G401.6 (cell line): ENCODE results near the gene NSUN5.
"Not testable (repeated sequence)": the region's sequence is repeated elsewhere in the genome, so short reads cannot be mapped to it uniquely, and the experiment has no call there.

Experiments
- FAIRE-seq: peaks from 2 replicates; lab custom pipeline; 2012; peaks lifted over from hg19 to GRCh38; lab: Jason Lieb, UNC

Gene NSUN5

DNA sequence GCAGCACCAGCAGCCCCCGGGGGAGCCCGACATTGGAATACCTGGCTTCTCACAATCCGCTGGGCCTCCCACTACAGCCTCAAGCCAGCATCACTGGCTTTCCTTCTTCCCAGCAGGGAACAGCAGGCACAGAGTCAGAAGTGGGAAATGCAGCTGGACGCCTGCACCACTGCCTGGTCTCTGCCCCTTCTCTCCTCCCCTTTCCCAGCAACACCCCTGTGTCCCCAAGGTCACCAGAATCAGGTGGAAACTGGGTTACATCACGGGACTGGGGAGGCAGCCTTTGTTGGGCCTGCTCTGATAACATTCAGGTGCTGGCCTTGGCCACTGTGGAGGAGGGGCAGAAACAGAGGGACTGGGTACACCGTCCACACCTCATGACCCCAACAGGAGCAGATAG lies 16.8 kb upstream of the NSUN5 start:
- not testable (repeated sequence) for FAIRE-seq

DNA sequence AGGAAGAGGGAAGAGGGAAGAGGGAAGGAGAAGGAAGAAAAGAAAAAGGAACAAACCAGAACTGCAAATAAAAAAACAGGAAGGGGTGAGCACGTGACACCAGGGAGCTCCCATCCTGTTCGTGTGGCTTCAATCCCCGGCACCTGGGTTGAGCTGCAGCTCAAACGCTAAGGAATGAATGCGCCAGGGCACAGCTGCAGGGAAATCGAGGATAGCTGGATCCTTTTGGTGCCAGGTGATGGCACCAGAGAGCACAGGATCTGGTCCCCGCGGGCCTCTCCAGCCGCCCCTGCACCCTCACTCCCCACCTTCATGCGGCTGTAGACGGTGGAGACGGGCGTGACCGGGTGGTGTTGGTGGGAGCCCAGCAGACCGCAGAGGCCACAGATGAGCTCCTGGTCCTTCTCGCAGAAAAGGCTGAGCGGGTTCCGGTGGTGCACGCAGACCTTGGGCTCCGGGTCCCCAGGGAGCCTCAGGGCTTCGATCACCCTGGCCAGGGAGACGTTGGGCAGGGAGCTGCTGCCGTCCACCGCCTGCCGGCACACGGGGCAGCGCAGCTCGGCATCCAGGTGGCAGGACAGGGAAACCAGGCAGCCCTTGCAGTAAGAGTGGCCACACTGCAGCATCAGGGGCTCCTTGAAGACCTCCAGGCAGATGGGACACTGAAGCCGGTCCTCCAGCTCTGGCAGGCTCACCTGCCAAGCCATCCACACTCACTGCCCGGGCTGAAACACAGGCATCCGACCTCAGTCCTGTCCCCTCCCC lies 15.6 kb upstream of the NSUN5 start:
- not testable (repeated sequence) for FAIRE-seq

DNA sequence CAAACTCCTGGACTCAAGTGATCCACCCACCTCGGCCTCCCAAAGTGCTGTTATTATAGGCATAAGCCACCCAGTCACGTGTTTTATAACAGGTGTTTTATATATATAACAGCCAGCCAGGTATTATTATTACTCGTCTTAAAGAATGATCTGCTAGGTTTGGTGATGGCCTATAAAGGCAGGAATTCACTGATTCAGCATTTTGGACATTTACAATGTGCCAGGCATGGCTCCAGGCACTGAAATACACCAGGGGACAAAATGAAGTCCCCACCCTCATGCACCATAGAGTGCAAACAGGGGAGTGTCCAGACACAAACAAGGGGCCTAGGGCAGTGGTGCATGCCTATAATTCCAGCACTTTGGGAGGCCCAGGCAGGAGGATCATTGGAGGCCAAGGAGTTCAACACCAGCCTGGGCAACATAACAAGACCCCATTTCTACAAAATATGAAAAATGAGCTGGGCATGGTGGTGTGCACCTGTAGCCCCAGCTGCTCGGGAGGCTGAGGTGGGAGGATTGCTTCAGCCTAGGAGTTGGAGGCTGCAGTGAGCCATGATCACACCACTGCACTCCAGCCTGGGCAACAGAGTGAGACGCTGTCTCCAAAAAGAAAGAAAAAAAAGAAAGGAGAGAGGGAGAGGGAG lies 14.9 kb upstream of the NSUN5 start:
- FAIRE-seq, result not testable (repeated sequence)

DNA sequence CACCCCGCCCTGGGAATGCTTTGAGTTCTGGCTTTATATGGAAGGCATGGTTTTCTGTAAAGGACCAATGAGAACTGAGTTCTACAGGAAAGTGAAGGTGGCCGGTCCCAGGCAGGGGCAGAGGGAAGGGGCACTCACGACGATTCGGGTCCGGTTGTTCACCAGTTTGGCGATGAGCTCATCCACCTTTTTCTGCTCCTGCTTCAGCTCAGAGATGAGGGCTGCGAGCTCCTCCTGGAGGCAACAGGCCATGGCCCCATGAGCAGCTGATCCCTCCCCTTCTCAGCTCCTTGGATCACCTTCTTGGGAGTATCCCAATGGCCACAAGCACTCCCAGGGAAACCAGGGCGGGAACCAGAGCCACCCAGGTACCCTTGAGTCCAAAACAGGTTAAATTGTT lies 11.4 kb upstream of the NSUN5 start:
- FAIRE-seq, result not testable (repeated sequence)

DNA sequence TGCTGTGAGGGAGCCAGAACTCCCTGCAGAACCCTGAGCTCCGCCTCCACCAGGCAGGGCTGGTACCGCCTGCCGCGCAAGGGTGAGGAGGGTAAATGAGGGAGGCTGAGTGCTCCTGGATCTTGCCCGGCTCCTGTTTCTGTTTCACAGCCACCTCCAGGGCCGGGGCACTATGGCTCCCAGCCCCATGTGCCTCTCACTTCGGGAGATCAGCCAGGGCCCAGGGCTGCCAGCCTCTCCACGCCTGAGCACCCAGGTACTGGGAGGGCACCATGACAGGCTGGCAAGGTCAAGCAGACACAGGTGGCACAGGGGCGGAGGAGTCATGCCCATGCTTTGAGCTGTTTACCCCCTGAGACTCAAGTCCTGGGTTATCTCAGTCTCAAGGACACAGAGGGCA lies 10.9 kb upstream of the NSUN5 start:
- FAIRE-seq, result not testable (repeated sequence)

DNA sequence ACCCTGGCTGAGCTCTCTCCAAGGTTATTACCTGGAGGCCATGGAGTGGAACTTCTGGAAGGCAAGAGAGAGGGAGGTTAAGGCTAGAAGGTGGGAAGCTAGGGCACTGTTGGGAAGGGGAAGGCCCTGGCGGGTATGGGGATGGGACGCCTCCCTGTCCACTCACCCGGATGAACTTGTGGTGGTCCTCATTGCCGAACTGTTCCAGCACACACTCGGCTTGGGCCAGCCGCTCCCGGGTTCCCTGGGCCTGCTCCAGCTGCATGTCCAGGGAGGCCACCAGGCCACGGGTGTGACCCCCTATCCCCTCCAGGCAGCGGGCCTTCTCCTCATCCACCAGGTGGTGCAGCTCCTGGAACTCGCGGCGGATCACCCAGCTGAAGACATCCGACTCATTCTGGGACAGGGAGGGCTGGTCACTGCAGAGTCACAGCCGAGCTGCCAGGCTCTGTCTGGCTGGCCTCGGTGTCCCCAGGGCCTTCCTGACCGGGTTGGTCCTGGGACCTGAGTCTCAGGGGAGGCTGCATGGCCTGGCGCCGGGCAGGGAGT lies 10.1 kb upstream of the NSUN5 start:
- FAIRE-seq, result not testable (repeated sequence)

DNA sequence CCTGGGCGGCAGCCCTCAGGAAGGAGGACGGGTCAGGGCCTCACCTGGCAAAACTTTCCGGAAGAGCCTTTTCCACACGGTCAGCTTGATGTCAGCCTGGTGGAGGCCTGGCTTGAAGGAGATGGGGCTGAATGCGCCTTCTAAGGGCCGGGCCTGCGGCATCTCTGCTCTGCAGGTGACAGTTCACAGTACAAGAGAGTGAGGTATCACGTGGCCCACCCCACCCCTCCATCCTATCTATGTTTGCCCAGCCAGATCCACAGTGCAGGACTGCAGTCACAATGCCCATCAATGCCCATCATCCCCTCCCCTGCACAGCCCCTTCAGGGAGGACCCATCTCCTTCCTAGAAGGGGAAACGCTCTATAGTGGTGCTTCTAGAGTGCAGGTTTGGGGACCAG lies 7.9 kb upstream of the NSUN5 start:
- no peak for FAIRE-seq

DNA sequence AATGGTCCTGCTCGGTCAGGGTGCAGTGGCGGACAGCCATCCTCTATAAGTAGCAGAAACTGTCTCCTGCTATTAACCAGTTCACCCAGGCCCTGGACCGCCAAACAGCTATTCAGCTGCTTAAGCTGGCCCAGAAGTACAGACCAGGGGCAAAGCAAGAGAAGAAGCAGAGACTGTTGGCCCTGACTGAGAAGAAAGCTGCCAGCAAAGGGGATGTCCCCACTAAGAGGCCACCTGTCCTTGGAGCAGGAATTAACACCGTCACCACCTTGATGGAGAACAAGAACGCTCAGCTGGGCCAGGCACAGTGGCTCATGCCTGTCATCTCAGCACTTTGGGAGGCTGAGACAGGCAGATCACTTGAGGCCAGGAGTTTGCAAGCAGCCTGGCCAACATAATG lies 5.6 kb upstream of the NSUN5 start:
- FAIRE-seq, result no peak

DNA sequence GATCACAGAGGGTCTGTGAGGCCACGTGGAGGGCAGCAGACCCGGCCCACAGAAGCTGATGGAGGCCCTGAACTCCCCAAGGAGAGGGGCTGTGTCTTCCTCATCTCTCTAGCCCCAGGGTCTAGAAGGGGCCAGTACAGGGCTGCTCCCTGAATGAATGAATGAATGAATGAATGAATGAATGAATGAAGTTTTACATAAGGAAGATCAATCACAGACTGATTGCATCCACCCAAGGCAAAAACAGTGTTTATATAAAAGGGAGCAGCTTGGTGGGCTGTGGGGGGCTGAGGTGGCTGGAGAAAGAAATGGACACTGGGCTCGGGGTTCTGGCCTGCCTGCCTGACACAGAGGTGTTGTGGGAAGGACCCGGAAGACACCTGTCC lies 4.9 kb upstream of the NSUN5 start:
- FAIRE-seq, result no peak

DNA sequence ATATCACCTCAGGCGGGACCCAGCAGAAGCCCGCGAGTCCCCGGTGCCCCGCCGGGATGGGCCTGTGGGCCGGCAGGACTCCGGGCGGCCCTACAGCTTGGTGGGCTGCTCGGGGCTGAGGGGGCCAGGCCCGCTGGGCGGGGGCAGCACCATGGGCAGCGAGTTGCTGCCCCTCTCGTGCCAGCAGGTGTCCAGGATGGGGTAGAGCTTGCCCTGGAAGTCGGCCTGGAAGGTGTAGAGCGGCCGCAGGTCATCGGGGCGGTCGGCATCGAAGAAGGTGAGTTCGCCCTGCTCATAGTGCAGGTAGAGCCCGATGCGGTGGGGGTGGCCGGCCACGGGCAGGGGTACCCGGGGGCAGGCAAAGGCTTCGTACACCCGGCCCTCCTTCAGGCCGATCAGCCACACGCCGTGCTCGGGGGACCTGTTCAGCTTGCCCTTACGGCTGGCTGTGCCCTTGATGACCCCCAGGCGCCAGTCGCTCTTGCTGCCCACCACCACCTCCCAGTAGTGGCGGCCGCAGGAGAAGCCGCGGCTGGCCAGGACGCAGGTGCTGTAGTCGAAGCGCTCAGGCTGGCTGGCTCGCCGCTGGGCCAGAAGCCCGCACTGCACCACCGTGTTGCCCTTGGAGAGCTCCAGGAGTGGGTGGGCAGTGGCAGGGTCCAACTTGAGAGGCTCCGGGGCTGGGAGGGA lies 4.3 kb upstream of the NSUN5 start:
- FAIRE-seq, result no peak

DNA sequence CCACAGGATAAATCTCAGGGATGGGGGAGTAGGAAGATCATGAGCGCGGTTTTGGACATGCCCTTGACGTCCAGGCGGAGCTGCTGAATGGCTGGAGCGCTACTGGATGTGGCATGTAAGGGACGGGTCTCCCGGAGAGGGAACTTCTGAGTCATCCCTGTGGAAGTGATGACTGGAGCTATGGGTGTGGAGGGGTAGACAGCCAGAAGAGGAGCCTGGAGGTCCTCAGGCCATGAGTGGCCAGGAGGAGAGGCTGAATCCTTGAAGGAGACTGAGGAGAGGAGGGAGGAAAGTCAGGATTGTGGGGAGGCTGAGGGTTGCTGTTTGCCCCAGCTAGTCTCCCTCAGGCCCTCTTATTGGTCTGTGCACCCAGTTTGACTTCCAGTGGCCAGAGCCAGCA lies 2.8 kb upstream of the NSUN5 start:
- not testable (repeated sequence) for FAIRE-seq

DNA sequence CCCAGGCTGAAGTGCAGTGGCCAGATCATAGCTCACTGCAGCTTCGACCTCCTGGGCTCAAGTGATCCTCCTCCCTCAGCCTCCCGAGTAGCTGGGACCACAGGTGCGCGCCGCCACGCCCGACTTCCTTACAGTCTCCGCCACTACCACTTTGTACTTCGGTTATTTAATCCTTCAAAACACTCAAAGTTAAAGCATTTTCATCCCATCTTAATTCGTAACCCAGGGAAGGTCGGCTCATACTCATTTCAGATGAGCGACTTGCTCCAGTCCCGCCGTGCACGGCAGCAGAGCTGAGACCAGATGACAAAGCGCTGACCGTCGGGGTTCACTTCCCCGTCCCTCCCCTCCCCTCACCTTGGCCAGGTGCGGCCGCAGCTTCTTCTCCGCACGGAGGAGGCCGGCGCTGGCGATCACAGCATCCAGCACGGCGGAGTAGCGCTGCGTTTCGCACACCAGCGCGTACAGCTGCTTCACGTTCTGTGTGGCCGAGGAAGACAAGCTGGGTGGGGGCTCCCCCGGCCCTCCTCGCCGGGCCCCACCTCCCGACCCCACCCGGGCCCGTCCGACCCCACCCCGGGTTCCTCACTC lies 457 bp downstream of the NSUN5 start:
- FAIRE-seq, result no peak

DNA sequence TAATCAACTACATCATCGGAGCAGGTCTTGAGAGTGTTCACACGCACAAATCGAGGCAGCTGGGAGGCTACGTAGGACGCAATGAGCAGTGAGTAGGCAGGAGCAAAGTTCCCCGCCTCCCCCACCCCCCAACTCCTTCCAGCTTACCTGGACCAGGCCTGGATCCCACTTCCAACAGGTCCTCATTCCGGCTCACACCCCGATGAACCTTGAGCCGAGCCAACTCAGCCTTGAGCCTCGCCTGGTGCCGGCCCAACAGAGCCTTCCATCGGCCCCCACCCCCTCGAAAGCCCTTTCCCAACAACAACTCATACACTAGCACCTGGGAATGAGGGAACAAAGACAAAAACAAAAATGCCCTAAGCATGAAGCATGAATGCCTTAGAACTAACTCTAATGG lies 1.2 kb downstream of the NSUN5 start:
- no peak for FAIRE-seq

DNA sequence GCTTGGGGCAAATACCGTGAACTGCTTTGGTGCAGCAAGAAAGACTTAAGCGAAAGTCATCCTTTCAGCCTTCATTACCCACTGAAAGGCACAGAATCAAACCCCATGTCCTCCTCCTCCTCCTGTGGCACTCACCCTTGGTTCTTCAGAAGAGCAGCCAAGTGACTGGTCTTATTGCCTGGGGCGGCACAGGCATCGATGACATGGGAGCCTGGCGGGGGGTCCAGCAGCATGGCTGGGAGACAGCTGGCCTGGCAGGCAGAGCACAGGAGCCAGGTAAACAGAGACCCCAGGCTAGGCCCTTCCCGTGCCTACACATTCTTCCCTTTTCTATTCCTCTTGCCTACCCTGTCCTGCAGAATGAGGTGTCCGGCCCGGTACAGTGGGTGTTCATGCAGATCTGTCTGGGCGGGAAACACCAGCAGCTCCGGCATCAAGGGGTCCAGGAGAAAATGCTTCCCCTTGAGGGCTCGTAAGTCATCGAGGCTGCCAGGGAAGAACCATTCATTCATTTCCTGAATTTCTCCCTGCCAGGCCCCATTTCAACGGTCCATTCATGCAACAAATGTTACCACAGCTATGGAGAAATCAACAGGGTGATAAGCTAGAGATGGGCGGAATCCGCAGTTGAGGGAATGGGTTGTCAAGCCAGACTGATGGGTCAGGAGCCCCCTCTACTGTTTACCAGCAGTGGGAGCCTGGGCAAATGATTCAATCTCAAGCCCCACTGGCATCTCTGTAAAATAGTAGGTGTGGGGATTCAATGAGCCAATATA lies 3.8 kb downstream of the NSUN5 start:
- not testable (repeated sequence) for FAIRE-seq

DNA sequence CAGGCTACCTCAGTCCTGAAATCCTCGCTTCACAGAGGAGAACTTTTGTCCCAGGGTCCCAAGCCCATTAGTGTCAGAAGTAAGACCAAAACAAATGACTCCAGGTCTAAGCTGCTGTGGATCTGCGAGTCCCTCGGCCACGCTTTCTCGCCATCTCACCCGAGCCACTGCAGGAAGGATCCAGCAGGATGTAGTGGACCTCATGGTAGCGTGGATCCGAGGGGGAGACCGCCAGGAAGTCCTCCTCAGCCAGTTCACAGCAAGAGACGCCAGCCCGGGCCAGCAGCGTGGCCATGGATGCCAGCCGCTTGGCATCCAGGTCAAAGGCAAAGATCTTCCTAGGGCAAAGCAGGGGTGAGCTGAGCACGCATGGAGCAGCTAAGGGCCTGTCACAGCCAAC lies 4.6 kb downstream of the NSUN5 start:
- no peak for FAIRE-seq

DNA sequence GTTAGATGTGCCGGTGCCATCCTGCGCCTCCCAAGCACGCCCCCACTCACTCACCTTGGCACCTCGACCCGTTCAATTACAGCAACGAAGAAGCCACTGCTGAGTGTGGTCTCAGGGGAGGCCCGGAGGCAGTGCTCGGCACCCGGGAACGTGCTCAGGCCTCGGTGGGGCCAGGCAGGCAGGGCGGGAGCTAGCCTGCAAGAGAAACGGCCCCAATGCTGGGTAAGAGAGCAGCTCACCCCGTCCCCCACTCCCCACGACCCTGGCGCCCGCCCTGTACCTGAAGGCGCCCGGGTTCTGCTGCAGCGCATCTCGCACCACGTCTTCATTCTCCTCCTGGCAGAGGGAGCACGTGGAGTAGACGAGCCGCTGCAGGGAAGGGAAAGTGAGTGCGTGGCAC lies 5.1 kb downstream of the NSUN5 start:
- FAIRE-seq, result no peak

DNA sequence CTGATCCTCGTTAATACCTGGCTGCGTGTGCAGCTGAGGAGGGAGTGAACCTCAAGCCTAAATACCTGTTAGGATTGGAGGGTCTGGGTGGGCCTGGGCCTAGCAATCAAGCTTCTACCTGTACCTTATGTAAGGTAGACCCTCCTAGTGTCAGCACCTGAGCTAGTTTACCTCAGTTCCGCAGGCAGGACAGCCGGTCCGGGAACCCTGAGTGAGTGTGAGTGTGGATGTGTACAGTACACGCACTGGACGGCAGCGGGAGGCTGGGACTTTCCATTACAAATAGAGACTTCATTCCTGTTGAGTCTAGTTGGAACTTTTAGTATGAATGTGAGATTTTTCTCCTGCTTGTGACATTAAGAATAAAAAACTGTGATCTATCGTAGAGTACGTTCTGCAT lies 5.8 kb downstream of the NSUN5 start:
- FAIRE-seq, result not testable (repeated sequence)

DNA sequence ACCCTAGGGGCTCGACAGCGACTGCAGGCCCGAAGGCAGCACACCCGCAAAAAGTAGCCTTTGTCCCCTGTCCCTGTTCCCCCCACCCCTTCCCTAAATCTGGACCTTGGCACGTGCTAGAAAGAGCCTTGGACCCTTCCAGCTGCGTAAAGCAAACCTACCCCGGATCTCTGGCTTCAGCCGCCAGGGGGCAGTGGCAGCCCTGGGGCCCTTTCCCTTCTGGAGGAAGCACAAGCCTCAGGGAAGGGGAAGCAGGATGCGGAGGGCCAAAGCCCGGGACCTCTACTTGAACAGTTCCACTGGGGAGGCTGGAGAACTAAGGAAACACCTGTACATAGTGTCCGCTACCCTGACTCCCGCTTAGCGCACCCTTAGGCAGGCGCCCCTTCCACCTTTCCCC lies 7.5 kb downstream of the NSUN5 start:
- not testable (repeated sequence) for FAIRE-seq

DNA sequence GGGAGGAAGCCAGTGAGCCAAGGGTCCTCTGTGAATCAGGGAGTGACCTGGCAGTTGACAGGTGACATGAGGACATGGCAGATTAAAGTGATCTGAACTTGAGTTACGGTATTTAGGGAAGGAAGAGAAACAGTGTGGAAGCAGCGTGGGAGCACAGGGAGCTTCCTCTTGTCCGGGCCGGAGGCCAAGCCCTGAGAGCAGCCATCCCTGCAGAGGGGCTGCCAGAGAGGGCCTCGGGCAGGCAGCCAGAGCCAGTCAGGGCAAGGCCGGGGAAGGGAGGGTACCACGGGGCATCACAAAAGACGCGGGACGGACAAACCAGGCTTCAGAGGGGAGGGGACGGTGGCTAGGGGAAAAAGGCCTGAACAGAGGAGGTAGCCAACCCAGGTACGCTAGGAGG lies 8.8 kb downstream of the NSUN5 start:
- FAIRE-seq, result not testable (repeated sequence)

DNA sequence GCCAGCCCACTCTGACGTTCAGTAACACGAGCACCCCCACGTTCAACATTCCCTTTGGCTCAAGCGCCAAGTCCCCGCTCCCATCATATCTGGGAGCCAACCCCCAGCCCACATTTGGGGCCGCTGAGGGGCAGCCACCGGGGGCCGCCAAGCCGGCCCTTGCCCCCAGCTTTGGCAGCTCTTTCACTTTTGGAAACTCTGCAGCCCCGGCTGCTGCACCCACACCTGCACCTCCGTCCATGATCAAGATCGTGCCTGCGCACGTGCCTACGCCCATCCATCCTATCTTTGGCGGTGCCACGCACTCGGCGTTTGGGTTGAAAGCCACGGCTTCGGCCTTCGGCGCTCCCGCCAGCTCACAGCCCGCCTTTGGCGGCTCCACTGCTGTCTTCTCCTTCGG lies 10.9 kb downstream of the NSUN5 start:
- FAIRE-seq, result not testable (repeated sequence)

DNA sequence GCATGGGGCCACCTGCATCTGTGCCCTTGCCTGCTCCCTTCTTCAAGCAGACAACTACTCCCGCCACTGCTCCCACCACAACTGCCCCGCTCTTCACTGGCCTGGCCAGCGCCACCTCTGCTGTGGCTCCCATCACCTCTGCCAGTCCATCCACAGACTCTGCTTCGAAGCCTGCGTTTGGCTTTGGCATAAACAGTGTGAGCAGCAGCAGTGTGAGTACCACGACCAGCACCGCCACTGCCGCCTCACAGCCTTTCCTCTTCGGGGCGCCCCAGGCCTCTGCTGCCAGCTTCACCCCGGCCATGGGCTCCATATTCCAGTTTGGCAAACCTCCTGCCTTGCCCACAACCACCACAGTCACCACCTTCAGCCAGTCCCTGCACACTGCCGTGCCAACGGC lies 11.4 kb downstream of the NSUN5 start:
- FAIRE-seq, result not testable (repeated sequence)

DNA sequence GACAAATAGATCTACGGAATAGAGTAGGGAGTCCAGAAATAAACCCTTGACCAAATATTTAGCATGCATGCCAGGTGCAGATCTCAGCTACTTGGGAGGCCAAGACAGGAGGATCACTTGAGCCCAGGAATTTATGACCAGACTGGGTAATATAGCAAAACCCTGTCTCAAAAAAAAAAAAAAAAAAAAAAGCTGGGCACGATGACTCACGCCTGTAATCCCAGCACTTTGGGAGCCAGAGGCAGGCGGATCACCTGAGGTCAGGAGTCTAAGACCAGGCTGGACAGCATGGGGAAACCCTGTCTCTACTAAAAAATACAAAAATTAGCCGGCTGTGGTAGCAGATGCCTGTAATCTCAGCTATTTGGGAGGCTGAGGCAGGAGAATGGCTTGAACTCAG lies 31.4 kb downstream of the NSUN5 start:
- not testable (repeated sequence) for FAIRE-seq
